Neuronal stem cell (in vitro differentiated cells): ENCODE results near the gene CASP8.

Experiments used
- DNase-seq: peaks from one replicate; pipeline ENCODE4 v3.0.0-alpha.2; 2013; ENCODE audit warnings: low spot score
- H2AFZ ChIP-seq: one replicate; pipeline ENCODE4 v1.6.1; 2013; ENCODE audit warnings: mild to moderate bottlenecking, low read length, inconsistent platforms
- H2AK5ac ChIP-seq: 2 replicates; pipeline ENCODE4 v1.6.1; 2013; ENCODE audit warnings: low read depth, mild to moderate bottlenecking, inconsistent platforms, low read length, moderate library complexity, mixed read lengths
- H2BK120ac ChIP-seq: 2 replicates; pipeline ENCODE4 v1.6.1; 2013; ENCODE audit warnings: low read depth, mild to moderate bottlenecking, inconsistent platforms, low read length, moderate library complexity, mixed read lengths
- H2BK12ac ChIP-seq: one replicate; pipeline ENCODE4 v1.6.1; 2013; ENCODE audit warnings: low read length, inconsistent platforms
- H2BK15ac ChIP-seq: 2 replicates; pipeline ENCODE4 v1.6.1; 2013; ENCODE audit warnings: mild to moderate bottlenecking, low read length, inconsistent platforms, mixed read lengths
- H2BK5ac ChIP-seq: one replicate; pipeline ENCODE4 v1.6.1; 2013; ENCODE audit warnings: inconsistent platforms, mild to moderate bottlenecking, low read length, moderate library complexity
- H3K14ac ChIP-seq: one replicate; pipeline ENCODE4 v1.6.1; 2013; ENCODE audit warnings: low read length, inconsistent platforms
- H3K18ac ChIP-seq: 2 replicates; pipeline ENCODE4 v1.6.1; 2013; ENCODE audit warnings: low read length, inconsistent platforms
- H3K23ac ChIP-seq: 2 replicates; pipeline ENCODE4 v1.6.1; 2013; ENCODE audit warnings: low read depth, mild to moderate bottlenecking, mixed read lengths, low read length, inconsistent platforms; ENCODE audit not compliant: poor library complexity
- H3K27ac ChIP-seq: replicated peaks from 3 replicates; pipeline ENCODE4 v1.5.1; 2013; ENCODE audit warnings: low read length, inconsistent platforms
- H3K27me3 ChIP-seq, 3 experiments: 2 replicates each; pipeline ENCODE4 v1.6.1; 2013; ENCODE audit warnings: low read length in 3 of 3, mild to moderate bottlenecking in 2 of 3, inconsistent platforms in 1 of 3, low read depth in 1 of 3, mixed read lengths in 1 of 3, moderate library complexity in 1 of 3; ENCODE audit not compliant: control insufficient read depth in 3 of 3, insufficient read depth in 3 of 3
- H3K36me3 ChIP-seq, 2 donors: replicated peaks in 1 of 2; 2 replicates each; pipeline ENCODE4 v1.6.1; 2013; ENCODE audit warnings: low read length in 2 of 2; ENCODE audit not compliant: control insufficient read depth in 2 of 2, insufficient read depth in 2 of 2
- H3K4ac ChIP-seq: 2 replicates; pipeline ENCODE4 v1.6.1; 2013; ENCODE audit warnings: inconsistent platforms, mild to moderate bottlenecking, low read length, moderate library complexity
- H3K4me1 ChIP-seq, 2 donors: 1 replicate in 1 of 2; 2 replicates in 1 of 2; pipeline ENCODE4 v1.6.1; 2013; ENCODE audit warnings: low read length in 2 of 2, low read depth in 1 of 2; ENCODE audit not compliant: control insufficient read depth in 2 of 2, insufficient read depth in 1 of 2
- H3K4me2 ChIP-seq: one replicate; pipeline ENCODE4 v1.6.1; 2013; ENCODE audit warnings: mild to moderate bottlenecking, low read length, inconsistent platforms; ENCODE audit not compliant: insufficient read depth, poor library complexity, severe bottlenecking
- H3K4me3 ChIP-seq, 2 donors: 2 replicates each; pipeline ENCODE4 v1.5.1; 2013; ENCODE audit warnings: low read length in 2 of 2, mild to moderate bottlenecking in 2 of 2, inconsistent platforms in 1 of 2, moderate library complexity in 1 of 2
- H3K79me1 ChIP-seq: one replicate; pipeline ENCODE4 v1.6.1; 2013; ENCODE audit warnings: low read depth, mild to moderate bottlenecking, inconsistent platforms, low read length, moderate library complexity
- H3K9ac ChIP-seq: one replicate; pipeline ENCODE4 v1.6.1; 2013; ENCODE audit warnings: mild to moderate bottlenecking, low read depth, low read length, inconsistent platforms; ENCODE audit not compliant: poor library complexity
- H3K9me3 ChIP-seq, 2 donors: replicated peaks in 1 of 2; 2 replicates each; pipeline versions ENCODE3 to v1.6.1; 2013; ENCODE audit warnings: low read length in 2 of 2, mild to moderate bottlenecking in 2 of 2, inconsistent platforms in 1 of 2, low read depth in 1 of 2, mixed read lengths in 1 of 2, moderate library complexity in 1 of 2; ENCODE audit not compliant: control insufficient read depth in 2 of 2, insufficient read depth in 1 of 2
- H4K8ac ChIP-seq: one replicate; pipeline ENCODE4 v1.6.1; 2013; ENCODE audit warnings: low read depth, mild to moderate bottlenecking, inconsistent platforms, low read length, moderate library complexity
- H4K91ac ChIP-seq: one replicate; pipeline ENCODE4 v1.6.1; 2013; ENCODE audit warnings: low read length, low read depth, mild to moderate bottlenecking, inconsistent platforms; ENCODE audit not compliant: poor library complexity
- WGBS, 2 donors: extraction: QIAGEN DNeasy Blood & Tissue Kit; methylation state at CpG; one replicate each; pipeline ENCODE4 v1.1.7; 2013; ENCODE audit warnings: missing lambda C conversion rate in 2 of 2, mixed read lengths in 1 of 2; ENCODE audit not compliant: insufficient read length in 2 of 2, insufficient replicate concordance in 1 of 2; ENCODE audit errors: extremely low coverage in 2 of 2; 5-methylcytosine and 5-hydroxymethylcytosine counted together

The CASP8 gene

GRCh38 chr2:201264472-201265173 is 4.3 kb downstream of the CASP8 start:
- no peak overlapping the region for H3K27ac ChIP-seq
- no peak overlapping the region for H3K4me3 ChIP-seq
- H3K4me2 ChIP-seq: no peak overlapping the region
- H4K8ac ChIP-seq: no peak overlapping the region
- no peak overlapping the region for H3K18ac ChIP-seq
- no peak overlapping the region for H4K91ac ChIP-seq
- H2BK12ac ChIP-seq: no peak overlapping the region
- H3K79me1 ChIP-seq: no peaks in the 10 kb centered on the region
- H2AFZ ChIP-seq: no peak overlapping the region
- no peak overlapping the region for H3K14ac ChIP-seq
- no peak overlapping the region for H2BK5ac ChIP-seq
- no peaks in the 10 kb centered on the region for H3K27me3 ChIP-seq
- no peak overlapping the region for H3K23ac ChIP-seq
- H3K9ac ChIP-seq: no peak overlapping the region
- peaks cover 0 to 3% of the 10 kb centered on the region in 2 donors for H3K4me1 ChIP-seq
- no peak overlapping the region for H2BK120ac ChIP-seq
- H3K36me3 ChIP-seq: no peaks in the 10 kb centered on the region
- no CpG with 5 or more reads among the region's 7 CpGs for WGBS, 2 donors
- H3K9me3 ChIP-seq: no peaks in the 10 kb centered on the region
- no peak overlapping the region for H2AK5ac ChIP-seq
- no peak overlapping the region for H3K4ac ChIP-seq
- no peak for DNase-seq
- H2BK15ac ChIP-seq: no peak overlapping the region

- Histone ChIP-seq H3K4me1 (peaks cover 0 to 3% of the 10 kb centered on the region in 2 donors), H2AFZ (no peak overlapping the region), H2BK120ac (no peak overlapping the region), H3K27me3 (no peaks in the 10 kb centered on the region), H3K9ac (no peak overlapping the region), H3K14ac (no peak overlapping the region), H3K4me2 (no peak overlapping the region), H3K27ac (no peak overlapping the region), H3K18ac (no peak overlapping the region), H3K4me3 (no peak overlapping the region), H3K36me3 (no peaks in the 10 kb centered on the region), H4K8ac (no peak overlapping the region), H2BK5ac (no peak overlapping the region), H3K4ac (no peak overlapping the region), H2AK5ac (no peak overlapping the region), H3K79me1 (no peaks in the 10 kb centered on the region), H3K9me3 (no peaks in the 10 kb centered on the region), H2BK15ac (no peak overlapping the region), H4K91ac (no peak overlapping the region), H3K23ac (no peak overlapping the region), H2BK12ac (no peak overlapping the region)
- WGBS, 2 donors: no CpG with 5 or more reads among the region's 2 CpGs
- DNase-seq: no peak
These were observed 6.3 kb downstream of the CASP8 start for GRCh38 chr2:201266629-201267028.

GRCh38 chr2:201267278-201268030 is 7.1 kb downstream of the CASP8 start:
- Histone ChIP-seq H4K8ac (no peak overlapping the region), H3K9ac (no peak overlapping the region), H3K27ac (no peak overlapping the region), H3K4ac (no peak overlapping the region), H3K4me1 (peaks cover 0 to 3% of the 10 kb centered on the region in 2 donors), H4K91ac (no peak overlapping the region), H2AK5ac (no peak overlapping the region), H3K9me3 (no peaks in the 10 kb centered on the region), H3K36me3 (peaks cover 0 to under 1% of the 10 kb centered on the region in 2 donors), H3K4me3 (no peak overlapping the region), H2AFZ (no peak overlapping the region), H3K18ac (no peak overlapping the region), H2BK12ac (no peak overlapping the region), H2BK15ac (no peak overlapping the region), H3K23ac (no peak overlapping the region), H3K4me2 (no peak overlapping the region), H3K27me3 (no peaks in the 10 kb centered on the region), H3K14ac (no peak overlapping the region), H2BK120ac (no peak overlapping the region), H3K79me1 (no peaks in the 10 kb centered on the region), H2BK5ac (no peak overlapping the region)
- no CpG with 5 or more reads among the region's 12 CpGs for WGBS, 2 donors
- no peak for DNase-seq

- H3K4me3 ChIP-seq: no peak overlapping the region
- H3K36me3 ChIP-seq: peaks cover 0 to 4% of the 10 kb centered on the region in 2 donors
- no CpG with 5 or more reads among the region's 2 CpGs for WGBS, 2 donors
- H3K27ac ChIP-seq: no peak overlapping the region
- H2BK15ac ChIP-seq: no peak overlapping the region
- H2BK5ac ChIP-seq: no peak overlapping the region
- H3K79me1 ChIP-seq: no peaks in the 10 kb centered on the region
- no peak overlapping the region for H4K8ac ChIP-seq
- H2AK5ac ChIP-seq: no peak overlapping the region
- no peak overlapping the region for H3K4ac ChIP-seq
- H3K14ac ChIP-seq: no peak overlapping the region
- no peak overlapping the region for H3K23ac ChIP-seq
- H4K91ac ChIP-seq: no peak overlapping the region
- no peak for DNase-seq
- no peaks in the 10 kb centered on the region for H3K9me3 ChIP-seq
- no peaks in the 10 kb centered on the region for H3K27me3 ChIP-seq
- H3K18ac ChIP-seq: no peak overlapping the region
- H3K4me2 ChIP-seq: no peak overlapping the region
- no peak overlapping the region for H2BK120ac ChIP-seq
- no peak overlapping the region for H3K9ac ChIP-seq
- no peak overlapping the region for H2BK12ac ChIP-seq
- H3K4me1 ChIP-seq: no peaks in the 10 kb centered on the region
- H2AFZ ChIP-seq: no peak overlapping the region
These were observed 9.4 kb downstream of the CASP8 start for GRCh38 chr2:201269764-201270163.
